ENCODE results near the gene ANK2.
"Not testable (repeated sequence)": the region's sequence is repeated elsewhere in the genome, so short reads cannot be mapped to it uniquely, and the experiment has no call there.

Gene ANK2

GRCh38 chr4:113162089-113162488, 112.6 kb downstream of the ANK2 start:
- H3K4me1 Mint-ChIP-seq (ENCODE audit: low read depth) = no peaks in the 10 kb centered on the region
- no peak overlapping the region for H3K27ac Mint-ChIP-seq
- H3K36me3 Mint-ChIP-seq (ENCODE audit: low read depth) = no peaks in the 10 kb centered on the region
- no peaks in the 10 kb centered on the region for H3K9me3 Mint-ChIP-seq
- H3K27me3 Mint-ChIP-seq (ENCODE audit: low read depth) = no peaks in the 10 kb centered on the region
- no peak overlapping the region for H3K4me3 Mint-ChIP-seq

DNA sequence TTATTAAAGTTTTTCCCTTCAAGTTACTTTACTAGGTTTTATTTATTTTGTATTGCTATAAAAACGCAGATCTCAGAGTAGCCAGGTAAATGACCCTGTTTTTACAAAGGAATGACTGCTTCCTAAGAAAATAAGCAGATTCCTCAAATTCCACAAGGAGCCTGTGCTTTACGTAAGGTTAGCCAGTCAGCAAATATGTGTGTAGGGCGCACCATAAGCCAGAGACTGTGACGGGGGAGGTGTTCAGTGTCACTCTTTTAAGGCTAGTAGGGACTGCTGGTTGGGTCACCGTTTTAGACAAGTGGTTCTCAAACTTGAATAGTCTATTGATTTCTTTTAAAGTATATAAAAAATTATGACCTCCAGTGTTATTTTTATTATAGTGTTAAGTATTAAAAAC, 119.9 kb downstream of the ANK2 start:
- no peaks in the 10 kb centered on the region for H3K9me3 Mint-ChIP-seq
- peaks cover 7% of the 10 kb centered on the region for H3K27me3 Mint-ChIP-seq (ENCODE audit: low read depth)
- no peak overlapping the region for H3K27ac Mint-ChIP-seq
- no peaks in the 10 kb centered on the region for H3K4me1 Mint-ChIP-seq (ENCODE audit: low read depth)
- no peak overlapping the region for H3K4me3 Mint-ChIP-seq
- H3K36me3 Mint-ChIP-seq (ENCODE audit: low read depth) = no peaks in the 10 kb centered on the region

DNA sequence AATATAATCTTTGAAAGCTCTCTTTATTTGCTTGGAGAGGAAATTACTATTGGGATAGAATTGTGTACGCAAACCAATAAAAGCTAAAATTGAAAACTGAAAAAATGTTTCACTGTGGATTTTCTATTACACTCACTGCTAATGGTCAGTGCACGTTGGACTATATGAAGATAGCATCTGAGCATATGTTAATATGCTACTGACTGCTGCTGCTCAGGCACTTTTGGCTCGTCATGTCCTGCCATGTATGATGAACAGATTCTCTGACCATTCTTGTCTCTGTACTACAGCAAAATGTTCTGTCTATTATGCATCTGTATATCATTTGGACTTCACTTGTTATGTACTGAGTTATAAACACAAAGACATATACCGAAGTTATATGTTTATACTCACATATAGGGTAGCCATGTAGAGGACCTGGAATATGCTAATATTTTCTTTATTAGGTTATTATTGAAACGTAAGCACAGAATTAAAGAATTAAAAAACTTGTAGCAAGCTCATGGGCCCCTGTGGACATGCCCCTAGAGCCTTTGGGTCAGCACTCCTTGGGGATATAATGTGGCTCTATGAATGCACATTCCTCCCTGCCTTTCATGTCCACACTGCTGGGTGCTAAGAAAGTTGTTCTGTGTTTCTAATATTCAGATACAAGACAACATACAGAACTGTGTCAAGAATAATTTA, 120.8 kb downstream of the ANK2 start:
- no peak overlapping the region for H3K4me3 Mint-ChIP-seq
- H3K9me3 Mint-ChIP-seq = no peaks in the 10 kb centered on the region
- H3K4me1 Mint-ChIP-seq (ENCODE audit: low read depth) = no peaks in the 10 kb centered on the region
- H3K27ac Mint-ChIP-seq = no peak overlapping the region
- H3K27me3 Mint-ChIP-seq (ENCODE audit: low read depth) = peaks cover 7% of the 10 kb centered on the region
- no peaks in the 10 kb centered on the region for H3K36me3 Mint-ChIP-seq (ENCODE audit: low read depth)

- peaks cover 7% of the 10 kb centered on the region for H3K27me3 Mint-ChIP-seq (ENCODE audit: low read depth)
- H3K4me3 Mint-ChIP-seq = no peak overlapping the region
- H3K4me1 Mint-ChIP-seq (ENCODE audit: low read depth) = no peaks in the 10 kb centered on the region
- H3K27ac Mint-ChIP-seq = no peak overlapping the region
- H3K36me3 Mint-ChIP-seq (ENCODE audit: low read depth) = no peaks in the 10 kb centered on the region
- H3K9me3 Mint-ChIP-seq = no peaks in the 10 kb centered on the region
These were observed 121.5 kb downstream of the ANK2 start for GRCh38 chr4:113170805-113171468.

DNA sequence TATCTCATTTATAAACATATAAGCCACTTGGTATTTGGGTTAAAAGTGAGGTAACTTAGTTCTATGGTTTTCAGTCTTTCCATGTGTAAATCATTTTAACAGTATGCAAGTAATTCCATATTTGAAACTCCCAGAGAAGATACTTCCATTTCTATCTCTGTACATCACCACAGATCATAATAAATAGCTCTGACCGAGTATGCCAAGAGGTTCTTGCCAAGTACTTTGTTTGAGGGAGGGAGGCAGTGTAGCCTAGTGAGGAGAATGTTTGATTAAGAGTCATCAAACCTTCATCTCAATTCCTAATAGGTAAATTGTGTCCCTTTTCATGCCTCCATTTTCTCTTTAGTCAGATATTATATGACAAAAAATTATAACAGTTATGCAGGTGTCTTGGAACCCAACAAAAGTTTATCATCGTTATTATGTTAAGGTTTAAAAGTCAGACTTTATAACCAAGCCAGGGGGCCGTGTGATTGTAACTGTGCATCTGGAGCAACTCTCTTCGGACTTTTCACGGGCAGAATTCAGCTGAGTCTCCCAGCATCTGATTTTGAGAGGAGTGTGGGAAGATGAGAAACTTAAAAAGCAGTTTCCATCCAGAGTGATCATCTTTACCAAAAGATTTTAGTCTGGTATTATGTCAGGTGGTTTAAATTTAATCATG, 123.8 kb downstream of the ANK2 start:
- Mint-ChIP-seq H3K4me1 (ENCODE audit: low read depth) (no peaks in the 10 kb centered on the region), H3K27me3 (ENCODE audit: low read depth) (peaks cover 6% of the 10 kb centered on the region)

GRCh38 chr4:113173793-113174264, 124.4 kb downstream of the ANK2 start:
- Mint-ChIP-seq H3K4me3 (no peak overlapping the region), H3K9me3 (no peaks in the 10 kb centered on the region), H3K36me3 (ENCODE audit: low read depth) (no peaks in the 10 kb centered on the region), H3K27me3 (ENCODE audit: low read depth) (peaks cover 3% of the 10 kb centered on the region), H3K27ac (no peak overlapping the region), H3K4me1 (ENCODE audit: low read depth) (no peaks in the 10 kb centered on the region)

More for the DNA sequence above, 123.8 kb downstream of the ANK2 start:
- no peak overlapping the region for H3K4me3 Mint-ChIP-seq
- H3K36me3 Mint-ChIP-seq (ENCODE audit: low read depth) = no peaks in the 10 kb centered on the region
- H3K27ac Mint-ChIP-seq = no peak overlapping the region
- no peaks in the 10 kb centered on the region for H3K9me3 Mint-ChIP-seq

- H3K36me3 Mint-ChIP-seq (ENCODE audit: low read depth) = no peaks in the 10 kb centered on the region
- no peaks in the 10 kb centered on the region for H3K27me3 Mint-ChIP-seq (ENCODE audit: low read depth)
- H3K4me3 Mint-ChIP-seq = no peak overlapping the region
- no peaks in the 10 kb centered on the region for H3K9me3 Mint-ChIP-seq
- H3K4me1 Mint-ChIP-seq (ENCODE audit: low read depth) = no peaks in the 10 kb centered on the region
- H3K27ac Mint-ChIP-seq = no peak overlapping the region
These were observed 129.6 kb downstream of the ANK2 start for GRCh38 chr4:113179091-113179490.

- Mint-ChIP-seq H3K9me3 (no peaks in the 10 kb centered on the region), H3K4me1 (ENCODE audit: low read depth) (no peaks in the 10 kb centered on the region), H3K4me3 (no peak overlapping the region), H3K36me3 (ENCODE audit: low read depth) (no peaks in the 10 kb centered on the region), H3K27ac (no peak overlapping the region), H3K27me3 (ENCODE audit: low read depth) (no peaks in the 10 kb centered on the region)
These were observed 130.5 kb downstream of the ANK2 start for GRCh38 chr4:113179996-113180395.

GRCh38 chr4:113181289-113182007, 132.0 kb downstream of the ANK2 start:
- no peaks in the 10 kb centered on the region for H3K4me1 Mint-ChIP-seq (ENCODE audit: low read depth)
- H3K9me3 Mint-ChIP-seq = no peaks in the 10 kb centered on the region
- no peak overlapping the region for H3K4me3 Mint-ChIP-seq
- H3K27me3 Mint-ChIP-seq (ENCODE audit: low read depth) = no peaks in the 10 kb centered on the region
- no peaks in the 10 kb centered on the region for H3K36me3 Mint-ChIP-seq (ENCODE audit: low read depth)
- no peak overlapping the region for H3K27ac Mint-ChIP-seq

DNA sequence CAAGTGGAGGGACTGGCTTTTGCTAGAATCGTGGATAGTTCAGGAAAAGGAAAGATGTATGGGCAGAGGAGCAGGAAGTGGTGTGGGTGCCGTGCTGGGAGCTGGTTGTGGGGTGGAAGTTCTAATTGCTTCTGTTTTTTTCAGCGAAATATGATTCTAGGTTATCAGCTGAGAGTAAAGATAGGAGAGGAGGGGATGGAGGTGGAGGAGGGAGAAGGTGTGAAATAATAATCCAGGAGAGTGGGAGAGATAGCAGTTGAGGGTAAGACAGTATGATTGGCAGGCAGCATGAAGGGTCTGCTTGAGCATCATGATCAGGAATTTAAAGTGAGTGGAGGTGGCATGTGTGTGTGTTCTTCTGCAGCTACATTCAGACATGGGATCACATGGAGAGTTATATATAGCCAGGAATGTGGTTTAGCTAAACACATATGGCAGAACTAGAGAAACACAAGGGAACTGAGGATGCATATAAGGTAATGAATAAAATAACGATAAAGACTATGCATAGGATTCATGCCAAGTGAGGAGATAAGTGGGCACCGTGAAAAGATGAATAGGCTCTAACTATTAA, 133.7 kb downstream of the ANK2 start:
- H3K9me3 Mint-ChIP-seq = no peaks in the 10 kb centered on the region
- no peaks in the 10 kb centered on the region for H3K27me3 Mint-ChIP-seq (ENCODE audit: low read depth)
- no peaks in the 10 kb centered on the region for H3K4me1 Mint-ChIP-seq (ENCODE audit: low read depth)
- H3K4me3 Mint-ChIP-seq = no peak overlapping the region
- no peak overlapping the region for H3K27ac Mint-ChIP-seq
- no peaks in the 10 kb centered on the region for H3K36me3 Mint-ChIP-seq (ENCODE audit: low read depth)

- H3K36me3 Mint-ChIP-seq (ENCODE audit: low read depth); H3K27me3 Mint-ChIP-seq (ENCODE audit: low read depth); H3K9me3 Mint-ChIP-seq; H3K27ac Mint-ChIP-seq; H3K4me3 Mint-ChIP-seq; H3K4me1 Mint-ChIP-seq (ENCODE audit: low read depth): not testable (repeated sequence)
These were observed 136.8 kb downstream of the ANK2 start for GRCh38 chr4:113186220-113186619.

DNA sequence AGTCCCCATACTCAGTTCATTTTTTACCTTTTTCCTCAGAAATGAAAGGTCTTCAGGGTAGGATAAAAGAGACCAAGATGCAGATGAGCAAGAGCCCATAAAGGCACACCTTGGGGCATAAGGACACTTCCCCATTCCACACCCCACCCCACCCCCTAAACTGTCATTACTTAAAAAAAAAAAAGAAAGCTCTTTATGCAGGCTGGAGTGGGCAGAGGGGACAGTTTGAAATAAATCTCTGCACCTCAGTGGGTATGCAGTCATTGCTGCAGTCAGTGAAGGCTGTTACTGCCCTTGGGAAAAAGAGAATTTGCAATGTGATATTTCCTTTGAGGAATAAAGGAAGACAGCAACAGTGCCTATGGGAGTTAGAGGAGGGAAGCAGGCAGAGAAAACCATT, 137.5 kb downstream of the ANK2 start:
- Mint-ChIP-seq H3K27ac (no peak overlapping the region), H3K9me3 (no peaks in the 10 kb centered on the region), H3K27me3 (ENCODE audit: low read depth) (no peaks in the 10 kb centered on the region), H3K36me3 (ENCODE audit: low read depth) (no peaks in the 10 kb centered on the region), H3K4me3 (no peak overlapping the region), H3K4me1 (ENCODE audit: low read depth) (no peaks in the 10 kb centered on the region)

GRCh38 chr4:113187358-113187757, 137.9 kb downstream of the ANK2 start:
- Mint-ChIP-seq H3K4me1 (ENCODE audit: low read depth) (no peaks in the 10 kb centered on the region), H3K36me3 (ENCODE audit: low read depth) (no peaks in the 10 kb centered on the region), H3K27ac (no peak overlapping the region), H3K4me3 (no peak overlapping the region), H3K27me3 (ENCODE audit: low read depth) (no peaks in the 10 kb centered on the region), H3K9me3 (no peaks in the 10 kb centered on the region)

- Mint-ChIP-seq H3K27me3 (ENCODE audit: low read depth) (no peaks in the 10 kb centered on the region), H3K4me3 (no peak overlapping the region), H3K4me1 (ENCODE audit: low read depth) (no peaks in the 10 kb centered on the region), H3K9me3 (no peaks in the 10 kb centered on the region), H3K36me3 (ENCODE audit: low read depth) (no peaks in the 10 kb centered on the region), H3K27ac (no peak overlapping the region)
These were observed 140.1 kb downstream of the ANK2 start for GRCh38 chr4:113189546-113189945.
